ENCODE results near the gene ZNF652. TPM values are rescaled to one million over a fixed set of nuclear protein-coding genes. Genes with fewer than 3 reads are reported as not detected.

ZNF652 gene
- polyA plus RNA-seq, 1 donor (not counting 4 experiments of a cell fraction or from before 2014, with no cell fraction given), result 8.9 TPM

GRCh38 chr17:49297141-49297540 lies 64.9 kb downstream of the ZNF652 start:
- Histone ChIP-seq H3K4me3 (ENCODE audit: control insufficient read depth in 2 of 3, extremely low read depth in 1 of 3, insufficient read depth in 2 of 3, low read depth in 1 of 3, low read length in 3 of 3) (no peak overlapping the region), H3K9ac (ENCODE audit: control insufficient read depth, extremely low read depth, insufficient read depth, low read length) (no peak overlapping the region), H3K9me1 (ENCODE audit: control insufficient read depth, extremely low read depth, insufficient read depth, low read length) (no peaks in the 10 kb centered on the region), H3K27ac (ENCODE audit: control insufficient read depth, insufficient read depth, low read length) (no peak overlapping the region), H3K27me3 (ENCODE audit: control insufficient read depth, extremely low read depth, insufficient read depth, low read length) (no peaks in the 10 kb centered on the region), H3K36me3 (ENCODE audit: control insufficient read depth in 2 of 2, extremely low read depth in 1 of 2, insufficient read depth in 2 of 2, low read length in 2 of 2) (peaks cover 4 to 5% of the 10 kb centered on the region in 2 experiments), H3K4me1 (ENCODE audit: control insufficient read depth, extremely low read depth, insufficient read depth, low read length) (no peaks in the 10 kb centered on the region), H3K4me2 (ENCODE audit: control insufficient read depth, extremely low read depth, insufficient read depth, low read depth, low read length) (no peak overlapping the region), H2AFZ (ENCODE audit: control insufficient read depth, low read length) (no peak overlapping the region), H3K9me3 (ENCODE audit: control insufficient read depth, low read depth, low read length) (no peaks in the 10 kb centered on the region), H4K20me1 (ENCODE audit: control insufficient read depth, extremely low read depth, insufficient read depth, low read length) (no peaks in the 10 kb centered on the region), H3K79me2 (ENCODE audit: control insufficient read depth, insufficient read depth, low read length) (no peaks in the 10 kb centered on the region)
- dilution Hi-C loops (cut with MboI; ENCODE audit: extremely low pct_ligation_motif_present, low sequenced_read_pairs), result loop anchor here (10.0 kb wide), 1 partner anchor 62 kb away; the partner anchor contains the start of gene PHOSPHO1
- DNase-seq (ENCODE audit: low read depth, low spot score), result no peak
- no peak for TF ChIP-seq EZH2 (IDR thresholded peaks at IDR 0.05; ENCODE audit: low read length)
- no peak for FAIRE-seq

- no peak for TF ChIP-seq CTCF (optimal IDR thresholded peaks at IDR 0.05 in 1 of 3, IDR thresholded peaks at IDR 0.05 in 1 of 3, conservative IDR thresholded peaks at IDR 0.05 in 1 of 3; ENCODE audit: extremely low read depth in 1 of 3, insufficient read depth in 2 of 3, low read length in 3 of 3)
- no peak for TF ChIP-seq EZH2 (IDR thresholded peaks at IDR 0.05; ENCODE audit: low read length)
- no peak overlapping the region for H2AFZ ChIP-seq (ENCODE audit: control insufficient read depth, low read length)
- FAIRE-seq, result no peak
- no peak for DNase-seq (ENCODE audit: low read depth, low spot score)
- H3K9me3 ChIP-seq (ENCODE audit: control insufficient read depth, low read depth, low read length), result no peaks in the 10 kb centered on the region
- no peak overlapping the region for H3K27ac ChIP-seq (ENCODE audit: control insufficient read depth, insufficient read depth, low read length)
- no peak overlapping the region for H3K4me3 ChIP-seq (ENCODE audit: control insufficient read depth in 2 of 3, extremely low read depth in 1 of 3, insufficient read depth in 2 of 3, low read depth in 1 of 3, low read length in 3 of 3)
- dilution Hi-C loops (cut with MboI; ENCODE audit: extremely low pct_ligation_motif_present, low sequenced_read_pairs), result loop anchor here (10.0 kb wide), 1 partner anchor 59 kb away; the partner anchor contains the start of gene PHOSPHO1
- H3K36me3 ChIP-seq (ENCODE audit: control insufficient read depth in 2 of 2, extremely low read depth in 1 of 2, insufficient read depth in 2 of 2, low read length in 2 of 2), result peaks cover 0 to 10% of the 10 kb centered on the region in 2 experiments
- H3K4me2 ChIP-seq (ENCODE audit: control insufficient read depth, extremely low read depth, insufficient read depth, low read depth, low read length), result no peak overlapping the region
- H3K4me1 ChIP-seq (ENCODE audit: control insufficient read depth, extremely low read depth, insufficient read depth, low read length), result no peaks in the 10 kb centered on the region
- no peak overlapping the region for H3K9ac ChIP-seq (ENCODE audit: control insufficient read depth, extremely low read depth, insufficient read depth, low read length)
- H3K9me1 ChIP-seq (ENCODE audit: control insufficient read depth, extremely low read depth, insufficient read depth, low read length), result no peaks in the 10 kb centered on the region
- no peaks in the 10 kb centered on the region for H3K27me3 ChIP-seq (ENCODE audit: control insufficient read depth, extremely low read depth, insufficient read depth, low read length)
- no peaks in the 10 kb centered on the region for H4K20me1 ChIP-seq (ENCODE audit: control insufficient read depth, extremely low read depth, insufficient read depth, low read length)
- H3K79me2 ChIP-seq (ENCODE audit: control insufficient read depth, insufficient read depth, low read length), result no peaks in the 10 kb centered on the region
Observed at GRCh38 chr17:49294122-49294521, 67.9 kb downstream of the ZNF652 start.

- FAIRE-seq (no peak), DNase-seq (ENCODE audit: low read depth, low spot score) (no peak)
- H3K79me2 ChIP-seq (ENCODE audit: control insufficient read depth, insufficient read depth, low read length), result no peaks in the 10 kb centered on the region
Observed at GRCh38 chr17:49292901-49293300, 69.1 kb downstream of the ZNF652 start.

More at GRCh38 chr17:49292901-49293300, 69.1 kb downstream of the ZNF652 start:
- Histone ChIP-seq H4K20me1 (ENCODE audit: control insufficient read depth, extremely low read depth, insufficient read depth, low read length) (no peaks in the 10 kb centered on the region), H3K4me2 (ENCODE audit: control insufficient read depth, extremely low read depth, insufficient read depth, low read depth, low read length) (no peak overlapping the region), H3K36me3 (ENCODE audit: control insufficient read depth in 2 of 2, extremely low read depth in 1 of 2, insufficient read depth in 2 of 2, low read length in 2 of 2) (peaks cover 0 to 7% of the 10 kb centered on the region in 2 experiments), H2AFZ (ENCODE audit: control insufficient read depth, low read length) (no peak overlapping the region), H3K4me3 (ENCODE audit: control insufficient read depth in 2 of 3, extremely low read depth in 1 of 3, insufficient read depth in 2 of 3, low read depth in 1 of 3, low read length in 3 of 3) (no peak overlapping the region), H3K9me3 (ENCODE audit: control insufficient read depth, low read depth, low read length) (no peaks in the 10 kb centered on the region), H3K9me1 (ENCODE audit: control insufficient read depth, extremely low read depth, insufficient read depth, low read length) (no peaks in the 10 kb centered on the region), H3K4me1 (ENCODE audit: control insufficient read depth, extremely low read depth, insufficient read depth, low read length) (no peaks in the 10 kb centered on the region), H3K9ac (ENCODE audit: control insufficient read depth, extremely low read depth, insufficient read depth, low read length) (no peak overlapping the region), H3K27me3 (ENCODE audit: control insufficient read depth, extremely low read depth, insufficient read depth, low read length) (no peaks in the 10 kb centered on the region), H3K27ac (ENCODE audit: control insufficient read depth, insufficient read depth, low read length) (no peak overlapping the region)
- dilution Hi-C loops (cut with MboI; ENCODE audit: extremely low pct_ligation_motif_present, low sequenced_read_pairs), result loop anchor here (10.0 kb wide), 1 partner anchor 58 kb away; the partner anchor contains the start of gene PHOSPHO1
- TF ChIP-seq EZH2 (IDR thresholded peaks at IDR 0.05; ENCODE audit: low read length) (no peak), CTCF (optimal IDR thresholded peaks at IDR 0.05 in 1 of 3, IDR thresholded peaks at IDR 0.05 in 1 of 3, conservative IDR thresholded peaks at IDR 0.05 in 1 of 3; ENCODE audit: extremely low read depth in 1 of 3, insufficient read depth in 2 of 3, low read length in 3 of 3) (no peak)
